ENCODE results near the gene MIA2. TPM values are rescaled to one million over a fixed set of nuclear protein-coding genes. Genes with fewer than 3 reads are reported as not detected.
A peak's percentile ranks its signal among the peaks of the same experiment; 100 is the strongest.

Gene MIA2
- total and polyA plus RNA-seq, 9 of the 15 experiments (the other 6 are each of a cell fraction or from before 2014, with no cell fraction given): 6.0 to 21.8 (median 12.8) TPM

DNA sequence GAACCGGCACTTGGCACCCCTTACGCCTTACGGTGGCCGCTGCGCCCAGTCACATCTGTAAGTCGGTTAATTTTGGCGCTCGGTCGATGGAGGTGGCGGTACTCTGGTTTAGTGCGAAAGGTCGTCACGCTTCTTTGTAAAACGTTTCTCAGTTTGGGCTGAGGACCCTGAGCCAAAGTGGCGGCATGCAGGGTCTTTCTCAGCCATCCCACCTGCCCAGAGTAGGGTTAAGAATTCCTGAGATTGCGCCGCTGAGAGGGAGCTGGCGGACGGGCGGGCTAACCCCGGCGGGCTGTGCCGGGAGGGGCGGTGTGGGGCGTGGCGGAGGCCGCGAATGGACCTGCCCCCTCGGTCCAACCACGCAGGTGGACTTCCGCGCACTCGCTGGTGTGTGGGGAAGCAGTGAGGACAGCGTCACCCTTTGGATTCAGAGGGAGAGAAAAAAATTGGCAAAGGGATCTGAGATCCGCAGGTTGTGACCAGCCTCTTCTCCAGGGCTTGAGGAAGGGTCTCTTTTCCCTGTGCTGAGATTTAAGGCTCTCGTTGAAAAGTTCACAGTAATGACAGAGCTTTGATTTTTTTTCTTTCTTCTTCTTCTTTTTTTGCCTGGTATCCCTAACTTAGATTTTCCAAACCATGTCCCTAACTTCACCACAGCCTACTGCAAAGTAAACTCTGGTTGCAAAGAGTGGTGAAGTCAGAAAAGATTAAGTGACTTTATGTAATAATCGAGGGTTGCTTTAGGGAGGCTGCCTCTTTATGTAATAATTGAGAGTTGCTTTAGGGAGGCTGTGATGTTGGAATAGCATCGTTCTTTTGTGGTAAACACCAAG is 199.1 kb downstream of the MIA2 start:
- peak; percentile 89 for ATAC-seq
- BruUV-seq (replicated peaks): no TSS peak
- TF ChIP-seq ZNF280A (IDR thresholded peaks at IDR 0.05; ENCODE audit: low read depth, partially characterized antibody): no peak
- no peak for TF ChIP-seq NFE2L1 (tag; IDR thresholded peaks at IDR 0.05; ENCODE audit: borderline replicate concordance, low read depth)
- no peak for TF ChIP-seq TEAD2 (tag; IDR thresholded peaks at IDR 0.05)
- peak; percentile 62 to 77 for TF ChIP-seq NRF1 (conservative IDR thresholded peaks at IDR 0.05 in 1 of 2, IDR thresholded peaks at IDR 0.05 in 1 of 2)
- no peak for TF ChIP-seq ZNF507 (tag; conservative IDR thresholded peaks at IDR 0.05)
- no peak for TF ChIP-seq ARNT (IDR thresholded peaks at IDR 0.05)
- TF ChIP-seq, protein P1, sequence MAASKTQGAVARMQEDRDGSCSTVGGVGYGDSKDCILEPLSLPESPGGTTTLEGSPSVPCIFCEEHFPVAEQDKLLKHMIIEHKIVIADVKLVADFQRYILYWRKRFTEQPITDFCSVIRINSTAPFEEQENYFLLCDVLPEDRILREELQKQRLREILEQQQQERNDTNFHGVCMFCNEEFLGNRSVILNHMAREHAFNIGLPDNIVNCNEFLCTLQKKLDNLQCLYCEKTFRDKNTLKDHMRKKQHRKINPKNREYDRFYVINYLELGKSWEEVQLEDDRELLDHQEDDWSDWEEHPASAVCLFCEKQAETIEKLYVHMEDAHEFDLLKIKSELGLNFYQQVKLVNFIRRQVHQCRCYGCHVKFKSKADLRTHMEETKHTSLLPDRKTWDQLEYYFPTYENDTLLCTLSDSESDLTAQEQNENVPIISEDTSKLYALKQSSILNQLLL (CRISPR knock-in tag; IDR thresholded peaks at IDR 0.05; ENCODE audit: borderline replicate concordance): no peak
- TF ChIP-seq POLR2G (IDR thresholded peaks at IDR 0.05; ENCODE audit: low read depth, low read length): peak; percentile 39; the same call in 1 of the 2 replicates
- peak; percentile 3; the same call in 1 of the 2 replicates for TF ChIP-seq PHF8 (IDR thresholded peaks at IDR 0.05; ENCODE audit: borderline replicate concordance, low read length)
- TF ChIP-seq ZNF224 (CRISPR knock-in tag; IDR thresholded peaks at IDR 0.05): no peak
- no peak for TF ChIP-seq DPF2 (IDR thresholded peaks at IDR 0.05)
- no peak for TF ChIP-seq KLF13 (tag; IDR thresholded peaks at IDR 0.05; ENCODE audit: borderline replicate concordance, low read depth)
- 0 out of 2 replicates have a peak, but pooled peaks have one; percentile 28 for TF ChIP-seq KLF16 (IDR thresholded peaks at IDR 0.05)
- TF ChIP-seq RNF2 (IDR thresholded peaks at IDR 0.05): 0 out of 2 replicates have a peak, but pooled peaks have one; percentile 8
- TF ChIP-seq ZNF347 (CRISPR knock-in tag; IDR thresholded peaks at IDR 0.05; ENCODE audit: low read depth): no peak
- TF ChIP-seq TEAD4 (IDR thresholded peaks at IDR 0.05; ENCODE audit: low read length): no peak
- TF ChIP-seq TEAD4 (CRISPR knock-in tag; IDR thresholded peaks at IDR 0.05; ENCODE audit: borderline replicate concordance): no peak
- no peak for TF ChIP-seq MTA2 (IDR thresholded peaks at IDR 0.05; ENCODE audit: low read depth)

More for the DNA sequence above, 199.1 kb downstream of the MIA2 start:
- no peak for FAIRE-seq
- Histone ChIP-seq H3K9ac (ENCODE audit: insufficient read depth in 1 of 2, low read depth in 2 of 2, low read length in 2 of 2) (peak overlapping the region; percentile 54 to 89; a peak in 3 of 4 replicates), H4K20me1 (replicated peaks; ENCODE audit: control insufficient read depth, insufficient read depth, low read length) (no peaks in the 10 kb centered on the region), H3K9me1 (ENCODE audit: control insufficient read depth, insufficient read depth, low read length) (no peaks in the 10 kb centered on the region), H3K27me3 (ENCODE audit: control insufficient read depth in 2 of 2, insufficient read depth in 2 of 2, low read length in 2 of 2) (no peaks in the 10 kb centered on the region), H3K79me2 (ENCODE audit: control insufficient read depth, insufficient read depth, low read length) (peaks cover 12% of the 10 kb centered on the region), H3K4me3 (peak overlapping the region; percentile 71), H3K4me2 (ENCODE audit: insufficient read depth, low read length) (peak overlapping the region; percentile 89), H3K27ac (ENCODE audit: extremely low read depth, low read depth, low read length) (peak overlapping the region; percentile 69; the same call in 1 of the 3 replicates), H3K4me1 (replicated peaks in 1 of 2; ENCODE audit: control insufficient read depth in 2 of 2, insufficient read depth in 2 of 2, low read length in 2 of 2) (peaks cover 2 to 16% of the 10 kb centered on the region in 2 experiments; a peak in 4 of 5 replicates), H3K36me3 (ENCODE audit: control insufficient read depth, insufficient read depth, low read length) (no peaks in the 10 kb centered on the region), H2AFZ (ENCODE audit: low read depth, low read length) (peak overlapping the region; percentile 99), H3K9me3 (replicated peaks; ENCODE audit: control insufficient read depth, insufficient read depth, low read depth, low read length) (no peaks in the 10 kb centered on the region)
- POLR2A ChIA-PET: interaction anchor here (0.7 to 2.5 kb wide), 3 partner anchors 9 to 247 kb away, joined by 3 to 15 read pairs (median 3); no protein-coding TSS in a partner anchor
- intact Hi-C loops (cut with micrococcal nuclease) (loop anchor here (5.0 kb wide), 1 partner anchor 51 kb away; no protein-coding TSS in a partner anchor), in situ Hi-C loops (cut with MboI) (no loop called here)
- peak; percentile 64 to 80 (median 66) for DNase-seq (ENCODE audit: extremely low read depth in 1 of 4, low spot score in 3 of 4)
- WGBS (ENCODE audit: insufficient coverage, low coverage, missing lambda C conversion rate): under 1% methylated on average over 19 of the region's 38 CpGs
- CTCF ChIA-PET (ENCODE audit: low intra/inter-chr PET ratio): interaction anchor here (0.7 kb wide), 1 partner anchor 222 kb away, joined by 3 read pairs; no protein-coding TSS in a partner anchor
